ENCODE results near the gene MAPK4.
"Not testable (repeated sequence)": the region's sequence is repeated elsewhere in the genome, so short reads cannot be mapped to it uniquely, and the experiment has no call there.

MAPK4 gene

GRCh38 chr18:50776383-50776782 is 216.5 kb downstream of the MAPK4 start:
- Histone ChIP-seq H3K4me2 (ENCODE audit: low read depth, low read length, poor library complexity, severe bottlenecking) (no peak overlapping the region), H3K27me3 (ENCODE audit: insufficient read depth, low read length, poor library complexity, severe bottlenecking) (no peaks in the 10 kb centered on the region), H3F3A (ENCODE audit: low read depth) (no peaks in the 10 kb centered on the region), H3K9me3 (ENCODE audit: insufficient read depth, low read depth, low read length) (no peaks in the 10 kb centered on the region), H3K4me1 (ENCODE audit: insufficient read depth, low read length, poor library complexity, severe bottlenecking) (no peaks in the 10 kb centered on the region), H2AFZ (ENCODE audit: low read length) (no peak overlapping the region), H3K36me3 (ENCODE audit: insufficient read depth, low read length) (no peaks in the 10 kb centered on the region), H3K79me2 (ENCODE audit: insufficient read depth, low read length) (no peaks in the 10 kb centered on the region), H3K9me2 (replicated peaks; ENCODE audit: low read depth, low read length) (no peaks in the 10 kb centered on the region), H4K20me1 (ENCODE audit: insufficient read depth, low read length, poor library complexity, severe bottlenecking) (no peaks in the 10 kb centered on the region), H3K9ac (ENCODE audit: low read depth, low read length, poor library complexity, severe bottlenecking) (no peak overlapping the region), H3K4me3 (ENCODE audit: low read length, poor library complexity, severe bottlenecking) (no peak overlapping the region)
- no peak for TF ChIP-seq EZH2phosphoT487 (IDR thresholded peaks at IDR 0.05; ENCODE audit: borderline replicate concordance)
- TF ChIP-seq CTCF (conservative IDR thresholded peaks at IDR 0.05; ENCODE audit: low read length) = no peak

GRCh38 chr18:50779021-50779420 is 219.1 kb downstream of the MAPK4 start:
- not testable (repeated sequence) for H4K20me1 ChIP-seq (ENCODE audit: insufficient read depth, low read length, poor library complexity, severe bottlenecking); H3K4me1 ChIP-seq (ENCODE audit: insufficient read depth, low read length, poor library complexity, severe bottlenecking); H3F3A ChIP-seq (ENCODE audit: low read depth); H3K9ac ChIP-seq (ENCODE audit: low read depth, low read length, poor library complexity, severe bottlenecking); H3K36me3 ChIP-seq (ENCODE audit: insufficient read depth, low read length); H3K4me2 ChIP-seq (ENCODE audit: low read depth, low read length, poor library complexity, severe bottlenecking); H3K9me3 ChIP-seq (ENCODE audit: insufficient read depth, low read depth, low read length); H2AFZ ChIP-seq (ENCODE audit: low read length); H3K27me3 ChIP-seq (ENCODE audit: insufficient read depth, low read length, poor library complexity, severe bottlenecking); H3K79me2 ChIP-seq (ENCODE audit: insufficient read depth, low read length); H3K4me3 ChIP-seq (ENCODE audit: low read length, poor library complexity, severe bottlenecking); H3K9me2 ChIP-seq (replicated peaks; ENCODE audit: low read depth, low read length)
